Body of pancreas (tissue), 4 donors: ENCODE measurements around the gene TRIM47.

Experiments
- POLR2A ChIP-seq, 3 donors: fragments of 450-650 bp; IDR thresholded peaks; one replicate each; pipeline ENCODE4 v1.6.1; 2016; ENCODE audit warnings: antibody characterized with exemption in 3 of 3, mild to moderate bottlenecking in 2 of 3
- TF ChIP-seq, protein P1 (sequence below), 7 experiments: fragments of 450-650 bp in 4 of 7; fragments of 200-600 bp in 3 of 7; sonication (generic) in 3 of 7; IDR thresholded peaks; one replicate each; pipeline ENCODE4 v1.5.1; 2016 to 2019; ENCODE audit warnings: antibody characterized with exemption in 7 of 7

GRCh38 chr17:75913537-75914210 is 35.3 kb upstream of the TRIM47 start:
- TF ChIP-seq, protein P1, sequence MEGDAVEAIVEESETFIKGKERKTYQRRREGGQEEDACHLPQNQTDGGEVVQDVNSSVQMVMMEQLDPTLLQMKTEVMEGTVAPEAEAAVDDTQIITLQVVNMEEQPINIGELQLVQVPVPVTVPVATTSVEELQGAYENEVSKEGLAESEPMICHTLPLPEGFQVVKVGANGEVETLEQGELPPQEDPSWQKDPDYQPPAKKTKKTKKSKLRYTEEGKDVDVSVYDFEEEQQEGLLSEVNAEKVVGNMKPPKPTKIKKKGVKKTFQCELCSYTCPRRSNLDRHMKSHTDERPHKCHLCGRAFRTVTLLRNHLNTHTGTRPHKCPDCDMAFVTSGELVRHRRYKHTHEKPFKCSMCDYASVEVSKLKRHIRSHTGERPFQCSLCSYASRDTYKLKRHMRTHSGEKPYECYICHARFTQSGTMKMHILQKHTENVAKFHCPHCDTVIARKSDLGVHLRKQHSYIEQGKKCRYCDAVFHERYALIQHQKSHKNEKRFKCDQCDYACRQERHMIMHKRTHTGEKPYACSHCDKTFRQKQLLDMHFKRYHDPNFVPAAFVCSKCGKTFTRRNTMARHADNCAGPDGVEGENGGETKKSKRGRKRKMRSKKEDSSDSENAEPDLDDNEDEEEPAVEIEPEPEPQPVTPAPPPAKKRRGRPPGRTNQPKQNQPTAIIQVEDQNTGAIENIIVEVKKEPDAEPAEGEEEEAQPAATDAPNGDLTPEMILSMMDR (IDR thresholded peaks at IDR 0.05) = no peak
- TF ChIP-seq POLR2A (IDR thresholded peaks at IDR 0.05) = no peak
